GM12878 (cell line): ENCODE results near the gene SRF. TPM values are rescaled to one million over a fixed set of nuclear protein-coding genes. Genes with fewer than 3 reads are reported as not detected.
A peak's percentile ranks its signal among the peaks of the same experiment; 100 is the strongest.

Experiments used
- BACH1 ChIP-seq: fragments of 450-650 bp; IDR thresholded peaks from 2 replicates; pipeline ENCODE4 v1.6.1; 2017; ENCODE audit warnings: mild to moderate bottlenecking, borderline replicate concordance
- FOXK2 ChIP-seq: fragments of 450-650 bp; IDR thresholded peaks from 2 replicates; pipeline ENCODE4 v1.6.1; 2017; ENCODE audit warnings: mild to moderate bottlenecking, moderate library complexity
- HDAC2 ChIP-seq: fragments of 200-600 bp; sonication (generic); IDR thresholded peaks from 2 replicates; pipeline ENCODE4 v1.6.1; 2017
- KLF5 ChIP-seq: fragments of 450-650 bp; IDR thresholded peaks from 2 replicates; pipeline ENCODE4 v1.6.1; 2014; ENCODE audit warnings: mild to moderate bottlenecking; ENCODE audit not compliant: partially characterized antibody
- MYC ChIP-seq: IDR thresholded peaks from 2 replicates; pipeline ENCODE4 v1.6.1; 2011; ENCODE audit warnings: mild to moderate bottlenecking, low read length, moderate library complexity, inconsistent platforms; ENCODE audit not compliant: insufficient read depth, insufficient replicate concordance, insufficient read length, severe bottlenecking
- NR2C1 ChIP-seq: fragments of 450-650 bp; IDR thresholded peaks from 2 replicates; pipeline ENCODE4 v1.6.1; 2017; ENCODE audit warnings: antibody characterized with exemption, mild to moderate bottlenecking, moderate library complexity
- POU2F2 ChIP-seq: IDR thresholded peaks from 3 replicates; pipeline ENCODE4 v1.6.1; 2011; ENCODE audit warnings: low read depth, mild to moderate bottlenecking, low read length, borderline replicate concordance
- PRDM15 ChIP-seq: fragments of 450-650 bp; formaldehyde crosslinking; IDR thresholded peaks from 2 replicates; pipeline ENCODE4 v1.4.0; 2020; ENCODE audit warnings: mild to moderate bottlenecking, moderate library complexity
- SMAD5 ChIP-seq: IDR thresholded peaks from 2 replicates; pipeline ENCODE4 v1.6.1; 2016; ENCODE audit warnings: antibody characterized with exemption, low read depth
- SP1 ChIP-seq: IDR thresholded peaks from one replicate; pipeline ENCODE4 v1.6.1; 2011; ENCODE audit warnings: low read depth, low read length
- SPI1 ChIP-seq: IDR thresholded peaks from 2 replicates; pipeline ENCODE4 v1.6.1; 2011; ENCODE audit warnings: low read depth, mild to moderate bottlenecking, low read length, moderate library complexity, borderline replicate concordance; ENCODE audit not compliant: insufficient read depth
- TAF1 ChIP-seq: IDR thresholded peaks from 2 replicates; pipeline ENCODE4 v1.6.1; 2011; ENCODE audit warnings: mild to moderate bottlenecking, low read depth, low read length, borderline replicate concordance
- TBL1XR1 ChIP-seq: IDR thresholded peaks from 2 replicates; pipeline ENCODE4 v1.6.1; 2012; ENCODE audit warnings: low read depth, low read length, improper control_type of control experiment
- YY1 ChIP-seq: IDR thresholded peaks from 2 replicates; pipeline ENCODE4 v1.6.1; 2011; ENCODE audit warnings: low read depth, mild to moderate bottlenecking, low read length
- ZBTB4 ChIP-seq: fragments of 450-650 bp; formaldehyde crosslinking; IDR thresholded peaks from 2 replicates; pipeline ENCODE4 v1.4.0; 2022; ENCODE audit warnings: mild to moderate bottlenecking, moderate library complexity
- ZNF207 ChIP-seq: fragments of 450-650 bp; IDR thresholded peaks from 2 replicates; pipeline ENCODE4 v1.6.1; 2014; ENCODE audit warnings: antibody characterized with exemption, mild to moderate bottlenecking, borderline replicate concordance
- polyA plus RNA-seq, 11 experiments: library from polyadenylated mRNA; depleted of rRNA in 4 of 11; unstranded in 6 of 11; stranded (reverse) in 5 of 11; fragments of >200 nt; fragmentation: Nextera tagmentation in 4 of 11; fragmentation: Illumina TruSeq in 1 of 11; extraction: Ambion mirVana in 4 of 11; extraction: Trizol in 1 of 11; gene quantifications; 1 replicate in 1 of 11; 2 replicates in 10 of 11; pipeline versions ENCODE4 v1.2.1 to v1.2.3, GENCODE V29; 2011 to 2016; ENCODE audit warnings: inconsistent platforms in 2 of 11, missing spikeins in 2 of 11, low read depth in 1 of 11
- total RNA-seq, 4 experiments: library from RNA; depleted of rRNA in 3 of 4; stranded (reverse); fragments of >200 nt in 3 of 4; fragmentation: Illumina TruSeq in 1 of 4; extraction: Trizol in 1 of 4; gene quantifications; 2 replicates each; pipeline versions ENCODE4 v1.2.1 to v1.2.3, GENCODE V29; 2013 to 2021
- TF ChIP-seq, protein P1 (sequence below): fragments of 450-650 bp; formaldehyde crosslinking; IDR thresholded peaks from 2 replicates; pipeline ENCODE4 v1.5.0; 2022; ENCODE audit warnings: mild to moderate bottlenecking, missing genetic modification characterization

SRF gene
- total and polyA plus RNA-seq, 10 of the 15 experiments (the other 5 are each of a cell fraction or from before 2014, with no cell fraction given): 2.3 to 56.3 (median 28.2) TPM

DNA sequence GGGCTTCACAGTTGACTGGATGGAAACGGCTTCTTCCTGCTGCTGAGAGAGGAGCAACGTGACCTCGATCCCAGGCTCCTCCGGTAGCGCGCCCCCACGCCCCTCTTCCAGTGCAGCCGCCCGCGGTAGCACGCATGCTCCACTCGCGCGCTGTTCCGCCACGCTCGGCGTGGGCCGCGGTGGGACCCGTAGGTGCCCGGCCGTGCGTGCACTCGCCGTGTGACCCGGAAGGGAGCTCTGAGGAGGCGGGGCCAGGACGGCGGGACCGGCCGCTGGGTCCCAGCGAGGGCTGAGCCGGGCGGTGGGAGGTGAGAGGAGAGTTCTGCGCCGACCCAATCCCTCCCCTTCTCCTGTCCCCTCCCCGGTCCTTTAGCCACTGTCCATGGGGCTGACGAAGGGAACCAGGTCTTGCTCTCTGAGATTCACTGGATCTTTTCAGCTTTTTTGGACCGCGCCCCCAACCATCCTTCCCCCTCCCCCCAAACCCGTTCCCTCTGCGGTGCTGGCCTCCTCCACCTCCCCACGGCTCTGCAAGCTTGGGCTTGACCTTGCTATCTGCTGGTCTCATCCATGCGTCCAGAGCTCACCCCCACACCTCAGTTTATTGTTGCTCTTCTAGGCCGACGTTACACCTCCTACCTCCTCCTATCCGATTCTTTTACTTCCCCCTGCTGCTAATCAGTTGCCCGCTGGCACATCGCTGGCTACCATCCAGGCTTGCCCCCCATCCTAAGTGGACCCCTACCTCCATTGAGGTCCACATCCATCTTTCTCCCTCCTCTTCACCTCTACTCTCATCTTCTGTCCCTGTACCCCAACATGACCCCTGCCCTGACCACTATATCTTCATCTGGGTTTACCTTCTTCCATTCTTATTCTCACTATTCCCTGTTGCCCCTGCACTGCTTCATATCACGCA, 11.1 kb downstream of the SRF start, which contains the start of gene CUL9 (continued):
- TF ChIP-seq YY1: peak; percentile 74; the same call in 1 of the 2 replicates
- TF ChIP-seq POU2F2: peak; percentile 81; the same call in 2 of the 3 replicates
- peak; percentile 76 for TF ChIP-seq ZNF207
- no peak for TF ChIP-seq SPI1
- no peak for TF ChIP-seq SMAD5
- TF ChIP-seq HDAC2: no peak
- peak; percentile 95 for TF ChIP-seq BACH1
- peak; percentile 63 for TF ChIP-seq SP1
- no peak for TF ChIP-seq PRDM15
- TF ChIP-seq NR2C1: peak; percentile 93
- peak; percentile 79 for TF ChIP-seq KLF5
- TF ChIP-seq, protein P1, sequence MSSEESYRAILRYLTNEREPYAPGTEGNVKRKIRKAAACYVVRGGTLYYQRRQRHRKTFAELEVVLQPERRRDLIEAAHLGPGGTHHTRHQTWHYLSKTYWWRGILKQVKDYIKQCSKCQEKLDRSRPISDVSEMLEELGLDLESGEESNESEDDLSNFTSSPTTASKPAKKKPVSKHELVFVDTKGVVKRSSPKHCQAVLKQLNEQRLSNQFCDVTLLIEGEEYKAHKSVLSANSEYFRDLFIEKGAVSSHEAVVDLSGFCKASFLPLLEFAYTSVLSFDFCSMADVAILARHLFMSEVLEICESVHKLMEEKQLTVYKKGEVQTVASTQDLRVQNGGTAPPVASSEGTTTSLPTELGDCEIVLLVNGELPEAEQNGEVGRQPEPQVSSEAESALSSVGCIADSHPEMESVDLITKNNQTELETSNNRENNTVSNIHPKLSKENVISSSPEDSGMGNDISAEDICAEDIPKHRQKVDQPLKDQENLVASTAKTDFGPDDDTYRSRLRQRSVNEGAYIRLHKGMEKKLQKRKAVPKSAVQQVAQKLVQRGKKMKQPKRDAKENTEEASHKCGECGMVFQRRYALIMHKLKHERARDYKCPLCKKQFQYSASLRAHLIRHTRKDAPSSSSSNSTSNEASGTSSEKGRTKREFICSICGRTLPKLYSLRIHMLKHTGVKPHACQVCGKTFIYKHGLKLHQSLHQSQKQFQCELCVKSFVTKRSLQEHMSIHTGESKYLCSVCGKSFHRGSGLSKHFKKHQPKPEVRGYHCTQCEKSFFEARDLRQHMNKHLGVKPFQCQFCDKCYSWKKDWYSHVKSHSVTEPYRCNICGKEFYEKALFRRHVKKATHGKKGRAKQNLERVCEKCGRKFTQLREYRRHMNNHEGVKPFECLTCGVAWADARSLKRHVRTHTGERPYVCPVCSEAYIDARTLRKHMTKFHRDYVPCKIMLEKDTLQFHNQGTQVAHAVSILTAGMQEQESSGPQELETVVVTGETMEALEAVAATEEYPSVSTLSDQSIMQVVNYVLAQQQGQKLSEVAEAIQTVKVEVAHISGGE: no peak
- TF ChIP-seq MYC: peak; percentile 54
- TF ChIP-seq ZBTB4 (CRISPR knock-in tag): no peak
- peak; percentile 85 for TF ChIP-seq FOXK2
- TF ChIP-seq TBL1XR1: no peak
- TF ChIP-seq TAF1: no peak
